Nephron progenitor cell (in vitro differentiated cells): ENCODE data around the gene PBLD.

Experiments used
- DNase-seq: peaks from one replicate; pipeline ENCODE4 v3.0.0; 2021
- H3K27ac Mint-ChIP-seq: 2 replicates; pipeline ENCODE4 v1.8.0; 2021; ENCODE audit warnings: mild to moderate bottlenecking, moderate library complexity, mixed read lengths
- H3K27me3 Mint-ChIP-seq: 2 replicates; pipeline ENCODE4 v1.8.0; 2021; ENCODE audit warnings: mild to moderate bottlenecking, low read depth, mixed read lengths; ENCODE audit not compliant: poor library complexity
- H3K36me3 Mint-ChIP-seq: 2 replicates; pipeline ENCODE4 v1.8.0; 2021; ENCODE audit warnings: low read depth, mixed read lengths
- H3K4me1 Mint-ChIP-seq: 2 replicates; pipeline ENCODE4 v1.8.0; 2021; ENCODE audit warnings: mixed read lengths
- H3K4me3 Mint-ChIP-seq: 2 replicates; pipeline ENCODE4 v1.8.0; 2021; ENCODE audit warnings: mild to moderate bottlenecking, moderate library complexity, mixed read lengths
- H3K9me3 Mint-ChIP-seq: 2 replicates; pipeline ENCODE4 v1.8.0; 2021; ENCODE audit warnings: mild to moderate bottlenecking, moderate library complexity, mixed read lengths
- TF ChIP-seq, protein P1 (sequence below): fragments of 200-600 bp; sonication (generic); IDR thresholded peaks from 2 replicates; pipeline ENCODE4 v1.5.0; 2021; ENCODE audit warnings: antibody characterized with exemption

Gene PBLD

GRCh38 chr10:68346774-68347173, 14.0 kb upstream of the PBLD start:
- H3K27me3 Mint-ChIP-seq: no peaks in the 10 kb centered on the region
- no peaks in the 10 kb centered on the region for H3K9me3 Mint-ChIP-seq
- H3K36me3 Mint-ChIP-seq: peaks cover 68% of the 10 kb centered on the region
- no peak for DNase-seq
- no peaks in the 10 kb centered on the region for H3K4me1 Mint-ChIP-seq
- TF ChIP-seq, protein P1, sequence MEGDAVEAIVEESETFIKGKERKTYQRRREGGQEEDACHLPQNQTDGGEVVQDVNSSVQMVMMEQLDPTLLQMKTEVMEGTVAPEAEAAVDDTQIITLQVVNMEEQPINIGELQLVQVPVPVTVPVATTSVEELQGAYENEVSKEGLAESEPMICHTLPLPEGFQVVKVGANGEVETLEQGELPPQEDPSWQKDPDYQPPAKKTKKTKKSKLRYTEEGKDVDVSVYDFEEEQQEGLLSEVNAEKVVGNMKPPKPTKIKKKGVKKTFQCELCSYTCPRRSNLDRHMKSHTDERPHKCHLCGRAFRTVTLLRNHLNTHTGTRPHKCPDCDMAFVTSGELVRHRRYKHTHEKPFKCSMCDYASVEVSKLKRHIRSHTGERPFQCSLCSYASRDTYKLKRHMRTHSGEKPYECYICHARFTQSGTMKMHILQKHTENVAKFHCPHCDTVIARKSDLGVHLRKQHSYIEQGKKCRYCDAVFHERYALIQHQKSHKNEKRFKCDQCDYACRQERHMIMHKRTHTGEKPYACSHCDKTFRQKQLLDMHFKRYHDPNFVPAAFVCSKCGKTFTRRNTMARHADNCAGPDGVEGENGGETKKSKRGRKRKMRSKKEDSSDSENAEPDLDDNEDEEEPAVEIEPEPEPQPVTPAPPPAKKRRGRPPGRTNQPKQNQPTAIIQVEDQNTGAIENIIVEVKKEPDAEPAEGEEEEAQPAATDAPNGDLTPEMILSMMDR: no peak
- peak overlapping the region; percentile 71 for H3K27ac Mint-ChIP-seq
- H3K4me3 Mint-ChIP-seq: no peak overlapping the region

- Mint-ChIP-seq H3K27ac (peak overlapping the region; percentile 69), H3K9me3 (no peaks in the 10 kb centered on the region), H3K4me3 (no peak overlapping the region), H3K4me1 (no peaks in the 10 kb centered on the region), H3K27me3 (no peaks in the 10 kb centered on the region), H3K36me3 (peaks cover 76% of the 10 kb centered on the region)
- DNase-seq: no peak
- TF ChIP-seq, protein P1: no peak
These were observed 12.9 kb upstream of the PBLD start for GRCh38 chr10:68345621-68346020.

DNA sequence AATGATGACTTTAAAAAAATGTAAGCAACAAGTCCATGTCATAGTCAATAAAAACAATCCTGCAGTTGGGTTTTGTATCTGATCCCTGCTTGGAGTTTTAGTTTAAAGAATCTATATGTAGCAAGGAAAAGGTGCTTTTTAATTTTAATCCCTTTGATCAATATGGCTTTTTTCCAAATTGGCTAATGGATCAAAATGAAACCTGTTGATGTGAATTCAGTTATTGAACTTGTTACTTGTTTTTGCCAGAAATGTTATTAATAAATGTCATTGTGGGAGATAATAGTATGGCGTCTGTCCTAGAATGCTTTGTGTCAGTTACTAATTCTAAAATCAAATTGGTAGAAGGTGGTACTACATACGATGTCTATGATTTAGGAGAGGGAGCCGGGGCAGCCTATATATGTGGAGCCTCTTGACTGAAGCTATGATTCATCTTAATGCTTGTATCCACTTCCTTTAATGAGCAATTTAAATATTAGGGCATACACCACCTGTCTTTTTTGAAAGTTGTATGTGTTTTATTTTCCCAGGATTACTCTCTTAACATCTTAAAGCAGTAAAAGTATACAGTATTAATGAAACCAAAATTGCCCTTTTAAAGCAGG, 10.3 kb upstream of the PBLD start:
- Mint-ChIP-seq H3K27ac (no peak overlapping the region), H3K9me3 (no peaks in the 10 kb centered on the region), H3K4me3 (no peak overlapping the region), H3K27me3 (no peaks in the 10 kb centered on the region), H3K36me3 (peaks cover 86% of the 10 kb centered on the region), H3K4me1 (peaks cover 5% of the 10 kb centered on the region)
- no peak for DNase-seq
- TF ChIP-seq, protein P1: no peak

- TF ChIP-seq, protein P1: no peak
- H3K27me3 Mint-ChIP-seq: no peaks in the 10 kb centered on the region
- no peaks in the 10 kb centered on the region for H3K9me3 Mint-ChIP-seq
- peaks cover 30% of the 10 kb centered on the region for H3K4me1 Mint-ChIP-seq
- no peak for DNase-seq
- peak overlapping the region; percentile 23 for H3K27ac Mint-ChIP-seq
- no peak overlapping the region for H3K4me3 Mint-ChIP-seq
- peaks cover 86% of the 10 kb centered on the region for H3K36me3 Mint-ChIP-seq
These were observed 7.8 kb upstream of the PBLD start for GRCh38 chr10:68340358-68341080.

DNA sequence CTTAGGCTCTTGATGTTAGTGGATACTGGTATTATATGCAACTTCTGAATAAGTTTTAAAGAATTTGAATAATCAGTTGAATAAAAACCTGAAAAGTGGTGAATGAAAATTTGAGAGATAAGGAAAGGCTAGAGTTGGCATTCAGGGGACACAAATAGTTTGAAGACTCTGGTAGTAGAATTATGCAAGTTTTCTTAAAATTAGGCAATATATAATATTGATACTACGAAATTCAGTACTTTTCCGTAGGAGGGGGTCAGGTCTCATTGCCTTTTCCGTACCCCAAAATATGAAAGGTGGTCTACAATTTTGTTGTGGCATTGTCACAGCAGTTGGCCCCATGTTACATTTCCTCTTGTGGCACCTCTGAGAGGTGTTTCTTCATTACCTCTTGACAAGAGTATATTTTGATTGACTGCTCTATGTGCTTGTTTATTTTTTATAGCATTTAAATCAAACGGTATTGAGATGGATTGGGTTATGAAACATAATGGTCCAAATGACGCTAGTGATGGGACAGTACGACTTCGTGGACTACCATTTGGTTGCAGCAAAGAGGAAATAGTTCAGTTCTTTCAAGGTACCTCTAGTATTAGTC, 4.1 kb upstream of the PBLD start:
- Mint-ChIP-seq H3K36me3 (peaks cover 57% of the 10 kb centered on the region), H3K4me1 (peaks cover 43% of the 10 kb centered on the region), H3K27me3 (peaks cover 4% of the 10 kb centered on the region), H3K4me3 (peak overlapping the region; percentile 98), H3K9me3 (no peaks in the 10 kb centered on the region), H3K27ac (no peak overlapping the region)
- TF ChIP-seq, protein P1: no peak
- DNase-seq: no peak
